ENCODE measurements around the gene FASLG. TPM values are rescaled to one million over a fixed set of nuclear protein-coding genes. Genes with fewer than 3 reads are reported as not detected.
"Not testable (repeated sequence)": the region's sequence is repeated elsewhere in the genome, so short reads cannot be mapped to it uniquely, and the experiment has no call there.

The FASLG gene
- total RNA-seq, 1 experiment from 2014 or later: not detected

DNA sequence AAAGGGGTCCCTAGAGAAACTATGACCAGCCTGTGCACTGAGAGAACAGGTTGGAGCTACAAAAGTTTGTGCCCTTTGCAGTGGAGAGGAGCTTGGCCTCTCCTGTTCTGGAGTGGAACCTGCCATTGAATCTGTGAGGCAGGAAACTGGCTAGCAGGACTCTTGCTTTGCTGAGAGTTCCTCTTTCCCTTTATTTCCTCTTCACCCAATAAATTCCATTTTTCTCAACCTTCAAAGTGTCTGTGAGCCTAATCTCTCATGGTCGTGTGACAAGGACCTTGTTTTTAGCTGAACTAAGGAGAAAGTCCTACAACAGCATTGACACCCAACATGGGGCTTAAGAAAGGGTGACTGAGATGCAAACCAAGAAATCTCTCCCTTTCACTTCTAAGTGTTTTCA, 42.7 kb upstream of the FASLG start:
- Mint-ChIP-seq H3K27ac (ENCODE audit: unreplicated experiment) (no peak overlapping the region), H3K27me3 (ENCODE audit: unreplicated experiment) (no peaks in the 10 kb centered on the region), H3K36me3 (ENCODE audit: insufficient read depth, unreplicated experiment) (peaks cover 6% of the 10 kb centered on the region), H3K4me1 (ENCODE audit: low read depth, unreplicated experiment) (peaks cover 13% of the 10 kb centered on the region), H3K4me3 (ENCODE audit: low read depth, unreplicated experiment) (no peak overlapping the region), H3K9me3 (ENCODE audit: low read depth, unreplicated experiment) (peaks cover 31% of the 10 kb centered on the region)
- TF ChIP-seq, protein P1, sequence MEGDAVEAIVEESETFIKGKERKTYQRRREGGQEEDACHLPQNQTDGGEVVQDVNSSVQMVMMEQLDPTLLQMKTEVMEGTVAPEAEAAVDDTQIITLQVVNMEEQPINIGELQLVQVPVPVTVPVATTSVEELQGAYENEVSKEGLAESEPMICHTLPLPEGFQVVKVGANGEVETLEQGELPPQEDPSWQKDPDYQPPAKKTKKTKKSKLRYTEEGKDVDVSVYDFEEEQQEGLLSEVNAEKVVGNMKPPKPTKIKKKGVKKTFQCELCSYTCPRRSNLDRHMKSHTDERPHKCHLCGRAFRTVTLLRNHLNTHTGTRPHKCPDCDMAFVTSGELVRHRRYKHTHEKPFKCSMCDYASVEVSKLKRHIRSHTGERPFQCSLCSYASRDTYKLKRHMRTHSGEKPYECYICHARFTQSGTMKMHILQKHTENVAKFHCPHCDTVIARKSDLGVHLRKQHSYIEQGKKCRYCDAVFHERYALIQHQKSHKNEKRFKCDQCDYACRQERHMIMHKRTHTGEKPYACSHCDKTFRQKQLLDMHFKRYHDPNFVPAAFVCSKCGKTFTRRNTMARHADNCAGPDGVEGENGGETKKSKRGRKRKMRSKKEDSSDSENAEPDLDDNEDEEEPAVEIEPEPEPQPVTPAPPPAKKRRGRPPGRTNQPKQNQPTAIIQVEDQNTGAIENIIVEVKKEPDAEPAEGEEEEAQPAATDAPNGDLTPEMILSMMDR (IDR thresholded peaks at IDR 0.05; ENCODE audit: unreplicated experiment): no peak
- no TSS peak for BruUV-seq (replicated peaks)
- CTCF ChIA-PET: no interaction called here
- intact Hi-C loops (cut with micrococcal nuclease; ENCODE audit: unreplicated experiment): no loop called here
- no peak for DNase-seq

DNA sequence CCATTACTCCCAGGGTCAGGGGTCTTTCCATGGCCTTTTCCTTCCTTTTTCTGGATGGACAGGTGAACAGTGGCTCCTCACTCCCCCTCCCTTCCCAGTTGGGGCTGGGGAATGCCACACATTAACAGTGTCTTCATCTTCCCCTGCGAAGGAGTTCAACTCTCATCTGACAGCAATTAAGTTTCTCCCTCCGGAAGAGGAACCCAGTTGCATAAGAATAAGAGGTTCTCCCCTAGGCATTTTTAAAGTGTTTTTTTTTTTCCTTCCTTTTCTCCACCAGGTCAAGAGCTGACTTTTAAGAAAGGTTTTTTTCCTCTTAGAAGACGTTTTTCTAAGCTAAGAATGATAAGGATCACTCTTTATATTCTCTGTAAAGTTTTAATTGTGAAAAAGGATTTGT, 42.3 kb upstream of the FASLG start:
- no TSS peak for BruUV-seq (replicated peaks)
- CTCF ChIA-PET: no interaction called here
- DNase-seq: no peak
- Mint-ChIP-seq H3K9me3 (ENCODE audit: low read depth, unreplicated experiment) (peaks cover 35% of the 10 kb centered on the region), H3K36me3 (ENCODE audit: insufficient read depth, unreplicated experiment) (peaks cover 1% of the 10 kb centered on the region), H3K4me1 (ENCODE audit: low read depth, unreplicated experiment) (peaks cover 17% of the 10 kb centered on the region), H3K27ac (ENCODE audit: unreplicated experiment) (no peak overlapping the region), H3K4me3 (ENCODE audit: low read depth, unreplicated experiment) (no peak overlapping the region), H3K27me3 (ENCODE audit: unreplicated experiment) (no peaks in the 10 kb centered on the region)
- TF ChIP-seq, protein P1 (IDR thresholded peaks at IDR 0.05; ENCODE audit: unreplicated experiment): no peak
- intact Hi-C loops (cut with micrococcal nuclease; ENCODE audit: unreplicated experiment): no loop called here

DNA sequence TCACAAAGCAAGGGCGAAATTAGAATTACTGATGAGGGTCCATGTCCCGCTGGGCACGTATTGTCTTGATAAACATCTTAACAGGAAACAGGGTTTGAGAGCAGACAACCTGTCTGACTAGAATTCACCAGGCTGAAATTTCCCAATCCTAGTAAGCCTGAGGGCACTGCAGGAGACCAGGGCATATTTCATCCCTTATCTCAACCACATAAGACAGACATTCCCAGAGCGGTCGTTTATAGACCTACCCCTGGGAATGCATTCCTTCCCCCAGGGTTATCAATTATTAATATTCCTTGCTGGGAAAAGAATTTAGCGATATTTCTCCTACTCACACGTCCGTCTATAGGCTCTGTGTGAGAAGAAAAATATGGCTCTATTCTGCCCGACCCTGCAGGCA, 38.3 kb upstream of the FASLG start:
- H3K4me1 Mint-ChIP-seq (ENCODE audit: low read depth, unreplicated experiment): peaks cover 43% of the 10 kb centered on the region
- H3K4me3 Mint-ChIP-seq (ENCODE audit: low read depth, unreplicated experiment); CTCF ChIA-PET; H3K27me3 Mint-ChIP-seq (ENCODE audit: unreplicated experiment); intact Hi-C loops (cut with micrococcal nuclease; ENCODE audit: unreplicated experiment); BruUV-seq (replicated peaks); H3K36me3 Mint-ChIP-seq (ENCODE audit: insufficient read depth, unreplicated experiment): not testable (repeated sequence)
- peak overlapping the region; percentile 28 for H3K27ac Mint-ChIP-seq (ENCODE audit: unreplicated experiment)
- H3K9me3 Mint-ChIP-seq (ENCODE audit: low read depth, unreplicated experiment): peaks cover 37% of the 10 kb centered on the region
- DNase-seq: peak; percentile 25

DNA sequence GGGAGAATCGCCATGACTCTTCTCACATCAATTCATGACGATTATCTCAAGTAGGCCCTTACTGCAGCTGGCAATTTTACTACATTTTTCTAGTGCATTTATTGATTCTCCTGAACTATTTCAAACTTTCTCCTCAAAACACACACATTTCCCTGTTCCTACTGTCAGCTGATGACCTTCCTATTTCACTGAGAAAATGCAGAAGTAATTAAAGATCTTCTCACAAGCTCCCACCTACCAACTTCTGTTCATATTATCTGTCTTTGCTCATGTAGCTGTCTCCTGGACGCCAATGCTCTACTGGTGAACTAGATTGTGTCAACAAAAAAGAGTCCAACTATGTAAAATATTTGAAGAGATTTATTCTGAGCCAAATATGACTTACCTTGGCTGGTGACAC, 36.4 kb upstream of the FASLG start:
- no peaks in the 10 kb centered on the region for H3K36me3 Mint-ChIP-seq (ENCODE audit: insufficient read depth, unreplicated experiment)
- TF ChIP-seq, protein P1 (IDR thresholded peaks at IDR 0.05; ENCODE audit: unreplicated experiment): no peak
- no peaks in the 10 kb centered on the region for H3K27me3 Mint-ChIP-seq (ENCODE audit: unreplicated experiment)
- peak overlapping the region; percentile 28 for H3K27ac Mint-ChIP-seq (ENCODE audit: unreplicated experiment)
- peaks cover 62% of the 10 kb centered on the region for H3K4me1 Mint-ChIP-seq (ENCODE audit: low read depth, unreplicated experiment)
- intact Hi-C loops (cut with micrococcal nuclease; ENCODE audit: unreplicated experiment): no loop called here
- peaks cover 18% of the 10 kb centered on the region for H3K9me3 Mint-ChIP-seq (ENCODE audit: low read depth, unreplicated experiment)
- DNase-seq: no peak
- CTCF ChIA-PET: interaction anchor here (0.9 kb wide), 1 partner anchor 97 kb away, joined by 4 read pairs; no protein-coding TSS in a partner anchor
- no TSS peak for BruUV-seq (replicated peaks)
- H3K4me3 Mint-ChIP-seq (ENCODE audit: low read depth, unreplicated experiment): no peak overlapping the region

DNA sequence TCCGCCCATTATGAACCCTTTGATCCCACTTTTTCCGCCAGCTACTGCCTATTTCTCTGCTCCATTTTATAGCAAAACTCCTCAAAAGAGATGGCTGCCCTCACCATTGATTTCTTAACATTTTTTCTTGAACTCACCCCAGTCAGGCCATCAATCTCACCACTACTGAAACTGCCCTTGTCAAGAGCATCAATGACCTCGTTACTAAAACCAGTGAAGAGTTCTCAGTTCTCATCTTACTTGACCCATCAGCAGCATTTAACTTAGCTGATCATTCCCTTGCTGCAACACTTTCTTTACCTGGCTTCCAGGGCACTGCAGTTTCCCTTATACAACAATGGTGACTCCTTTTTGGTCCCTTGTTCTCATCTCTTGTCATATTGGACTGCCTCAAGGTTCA, 35.2 kb upstream of the FASLG start:
- intact Hi-C loops (cut with micrococcal nuclease; ENCODE audit: unreplicated experiment): no loop called here
- no TSS peak for BruUV-seq (replicated peaks)
- DNase-seq: no peak
- H3K27me3 Mint-ChIP-seq (ENCODE audit: unreplicated experiment): no peaks in the 10 kb centered on the region
- H3K4me1 Mint-ChIP-seq (ENCODE audit: low read depth, unreplicated experiment): peaks cover 74% of the 10 kb centered on the region
- CTCF ChIA-PET: no interaction called here
- H3K4me3 Mint-ChIP-seq (ENCODE audit: low read depth, unreplicated experiment): no peak overlapping the region
- H3K36me3 Mint-ChIP-seq (ENCODE audit: insufficient read depth, unreplicated experiment): peaks cover under 1% of the 10 kb centered on the region
- TF ChIP-seq, protein P1 (IDR thresholded peaks at IDR 0.05; ENCODE audit: unreplicated experiment): no peak
- peak overlapping the region; percentile 14 for H3K27ac Mint-ChIP-seq (ENCODE audit: unreplicated experiment)
- peaks cover 16% of the 10 kb centered on the region for H3K9me3 Mint-ChIP-seq (ENCODE audit: low read depth, unreplicated experiment)

Measured in Calu3 (cell line).